ENCODE results near the gene CLMP.
"Not testable (repeated sequence)": the region's sequence is repeated elsewhere in the genome, so short reads cannot be mapped to it uniquely, and the experiment has no call there.

CLMP gene

DNA sequence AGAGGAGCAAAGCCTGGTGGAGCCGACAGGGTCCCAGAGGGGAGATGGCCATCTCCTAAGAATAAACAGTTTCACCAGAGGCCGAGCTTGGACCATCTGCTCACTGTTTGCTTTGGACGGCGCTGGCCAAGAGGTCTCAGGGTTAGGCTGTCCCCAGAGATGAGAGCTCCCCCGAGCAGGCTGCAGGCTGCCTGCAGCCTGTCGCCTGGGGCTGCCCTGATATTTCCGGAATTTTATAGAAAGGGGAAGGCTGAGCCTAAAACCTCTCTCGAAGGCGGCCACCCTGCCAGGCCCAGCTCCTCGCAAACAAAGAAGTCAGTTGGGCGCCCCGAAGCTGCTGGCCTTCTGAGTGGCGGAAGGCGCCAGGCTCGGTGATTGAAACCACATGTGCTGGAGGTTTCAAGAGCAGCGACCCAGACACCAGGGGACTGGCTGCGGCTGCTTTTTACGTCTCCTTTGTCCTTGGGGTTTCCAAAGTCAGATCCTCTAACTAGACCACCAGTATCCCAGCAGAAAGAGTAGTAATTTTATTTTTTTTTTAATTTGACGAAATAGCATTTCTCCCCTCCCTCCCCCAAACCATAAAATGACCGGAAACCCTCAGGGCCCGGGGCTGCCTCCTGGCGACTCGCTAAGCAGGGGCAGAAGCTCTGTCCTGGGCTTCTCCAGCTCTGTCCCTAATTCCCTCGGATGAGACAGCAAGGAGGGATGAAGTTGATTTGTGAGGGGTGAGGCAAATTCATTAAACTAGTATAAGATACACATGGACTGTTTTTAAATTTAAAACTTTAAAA is 57.4 kb downstream of the CLMP start:
- TF ChIP-seq, protein P1, sequence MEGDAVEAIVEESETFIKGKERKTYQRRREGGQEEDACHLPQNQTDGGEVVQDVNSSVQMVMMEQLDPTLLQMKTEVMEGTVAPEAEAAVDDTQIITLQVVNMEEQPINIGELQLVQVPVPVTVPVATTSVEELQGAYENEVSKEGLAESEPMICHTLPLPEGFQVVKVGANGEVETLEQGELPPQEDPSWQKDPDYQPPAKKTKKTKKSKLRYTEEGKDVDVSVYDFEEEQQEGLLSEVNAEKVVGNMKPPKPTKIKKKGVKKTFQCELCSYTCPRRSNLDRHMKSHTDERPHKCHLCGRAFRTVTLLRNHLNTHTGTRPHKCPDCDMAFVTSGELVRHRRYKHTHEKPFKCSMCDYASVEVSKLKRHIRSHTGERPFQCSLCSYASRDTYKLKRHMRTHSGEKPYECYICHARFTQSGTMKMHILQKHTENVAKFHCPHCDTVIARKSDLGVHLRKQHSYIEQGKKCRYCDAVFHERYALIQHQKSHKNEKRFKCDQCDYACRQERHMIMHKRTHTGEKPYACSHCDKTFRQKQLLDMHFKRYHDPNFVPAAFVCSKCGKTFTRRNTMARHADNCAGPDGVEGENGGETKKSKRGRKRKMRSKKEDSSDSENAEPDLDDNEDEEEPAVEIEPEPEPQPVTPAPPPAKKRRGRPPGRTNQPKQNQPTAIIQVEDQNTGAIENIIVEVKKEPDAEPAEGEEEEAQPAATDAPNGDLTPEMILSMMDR (IDR thresholded peaks at IDR 0.05; ENCODE audit: borderline replicate concordance, insufficient read depth, low read depth, low read length) = no peak
- H3K4me3 ChIP-seq (ENCODE audit: low read depth, low read length) = no peak overlapping the region

DNA sequence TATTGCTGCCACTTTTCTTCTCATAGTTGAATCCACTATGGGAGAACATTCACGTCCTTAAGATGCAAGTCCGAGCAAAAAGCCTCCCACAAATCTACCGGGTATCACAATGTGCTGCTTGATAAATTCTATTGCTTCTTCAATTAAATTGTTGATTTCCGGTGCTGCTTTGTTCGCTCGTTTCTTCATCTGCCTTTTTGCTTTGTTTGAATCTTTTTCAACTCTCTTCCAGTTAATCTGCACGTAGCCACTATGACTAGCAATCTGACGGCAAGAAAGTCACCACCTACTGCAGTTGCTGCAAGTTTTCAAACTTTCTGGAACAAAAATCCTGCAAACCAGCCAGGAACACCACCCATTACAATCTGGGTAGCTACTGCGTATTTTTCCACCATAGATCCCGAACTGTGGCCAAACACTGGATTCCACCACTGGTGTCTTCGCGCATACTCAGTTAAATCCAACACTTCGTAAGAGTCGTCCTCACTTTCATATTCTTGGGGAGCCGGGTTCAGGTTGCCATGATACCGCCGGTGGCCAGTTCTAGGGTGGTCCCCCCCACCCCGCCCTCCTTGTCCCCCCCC is 59.1 kb downstream of the CLMP start:
- H3K4me3 ChIP-seq (ENCODE audit: low read depth, low read length) = no peak overlapping the region
- TF ChIP-seq, protein P1 (IDR thresholded peaks at IDR 0.05; ENCODE audit: borderline replicate concordance, insufficient read depth, low read depth, low read length) = no peak

DNA sequence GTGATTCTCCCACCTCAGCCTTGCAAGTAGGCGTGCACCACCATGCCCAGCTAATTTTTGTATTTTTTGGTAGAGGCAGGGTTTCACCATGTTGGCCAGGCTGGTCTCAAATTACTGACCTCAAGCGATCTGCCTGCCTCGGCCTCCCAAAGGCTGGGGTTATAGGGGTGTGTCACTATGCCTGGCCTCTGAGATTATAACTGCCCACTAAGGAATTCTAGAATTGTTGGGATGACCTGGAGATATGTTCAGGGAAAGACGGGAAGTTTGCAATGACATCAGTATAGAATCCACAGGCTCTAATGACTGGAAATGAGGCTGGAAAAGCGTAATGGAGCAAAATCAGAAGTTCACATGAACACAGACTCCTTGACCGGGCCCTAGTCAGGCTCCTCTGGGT is 62.2 kb downstream of the CLMP start:
- TF ChIP-seq, protein P1 (IDR thresholded peaks at IDR 0.05; ENCODE audit: borderline replicate concordance, insufficient read depth, low read depth, low read length) = no peak
- no peak overlapping the region for H3K4me3 ChIP-seq (ENCODE audit: low read depth, low read length)

DNA sequence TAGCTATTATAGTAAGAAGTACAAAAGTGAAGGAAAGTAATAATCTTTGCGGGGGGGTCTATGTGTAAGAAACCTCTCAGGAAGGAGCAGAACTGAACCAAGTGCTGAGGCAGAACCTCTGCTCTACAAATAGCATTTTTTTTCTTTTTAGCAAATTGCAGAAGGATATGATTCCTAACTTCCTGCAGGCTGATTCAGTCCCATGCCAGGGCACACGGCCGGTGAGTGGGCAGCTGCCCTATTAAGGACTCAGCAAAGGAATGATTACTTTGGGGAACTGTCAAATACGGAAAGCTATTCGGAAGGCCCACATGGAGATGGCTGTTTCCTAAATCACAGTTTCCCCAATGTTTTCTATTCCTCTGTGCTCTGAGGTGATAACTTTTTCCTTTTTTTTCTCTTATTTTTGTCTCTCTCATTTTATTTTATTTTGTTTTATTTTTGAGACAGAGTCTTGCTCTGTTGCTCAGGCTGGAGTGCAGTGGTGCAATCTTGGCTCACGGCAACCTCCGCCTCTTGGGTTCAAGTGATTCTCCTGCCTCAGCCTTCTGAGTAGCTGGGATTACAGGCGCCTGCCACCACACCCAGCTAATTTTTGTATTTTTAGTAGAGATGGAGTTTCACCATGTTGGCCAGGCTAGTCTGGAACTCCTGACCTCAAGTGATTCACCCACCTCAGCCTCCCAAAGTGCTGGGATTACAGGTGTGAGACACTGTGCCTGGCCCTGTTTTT is 62.8 kb downstream of the CLMP start:
- not testable (repeated sequence) for H3K4me3 ChIP-seq (ENCODE audit: low read depth, low read length)

DNA sequence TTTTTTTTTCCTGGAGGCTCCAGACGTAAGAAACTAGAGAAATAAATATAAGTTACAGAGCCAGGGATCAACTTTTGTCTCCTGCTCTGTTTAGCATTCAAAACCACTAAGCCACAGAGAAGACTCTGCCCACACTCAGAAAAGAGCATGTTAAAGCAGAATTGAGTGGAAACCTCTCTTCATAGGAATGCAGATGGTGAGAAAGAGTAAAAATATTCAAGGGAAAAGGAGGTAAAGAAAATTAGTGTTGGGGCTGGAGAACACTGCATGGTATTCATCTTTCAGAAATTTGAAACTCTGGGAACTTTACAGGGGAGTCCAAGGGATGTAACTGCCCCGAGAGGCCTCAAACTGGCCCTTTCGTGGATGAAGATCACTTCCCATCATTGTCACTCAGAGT is 65.1 kb downstream of the CLMP start:
- H3K4me3 ChIP-seq (ENCODE audit: low read depth, low read length) = no peak overlapping the region

DNA sequence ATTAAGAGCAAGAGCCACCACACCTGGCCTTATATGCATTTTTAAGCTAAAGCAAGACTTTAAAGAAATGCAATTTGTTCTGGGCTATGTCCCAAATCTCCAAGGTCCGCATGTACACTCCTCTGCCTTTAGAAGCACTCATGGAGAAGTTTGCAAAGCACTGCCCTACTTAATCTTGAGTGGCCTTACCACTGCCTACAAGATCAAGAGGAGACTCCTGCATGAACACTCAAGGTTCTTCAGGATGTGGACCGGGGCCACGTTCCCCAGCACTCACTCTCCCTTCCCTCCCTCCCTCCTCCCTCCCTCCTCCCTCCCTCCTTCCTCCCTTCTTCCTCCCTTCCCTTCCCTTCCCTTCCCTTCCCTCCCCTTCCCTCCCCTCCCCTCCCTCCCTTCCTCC is 69.9 kb downstream of the CLMP start:
- TF ChIP-seq, protein P1 (IDR thresholded peaks at IDR 0.05; ENCODE audit: borderline replicate concordance, insufficient read depth, low read depth, low read length) = no peak
- no peak overlapping the region for H3K4me3 ChIP-seq (ENCODE audit: low read depth, low read length)

More for the DNA sequence above, 65.1 kb downstream of the CLMP start:
- TF ChIP-seq, protein P1 (IDR thresholded peaks at IDR 0.05; ENCODE audit: borderline replicate concordance, insufficient read depth, low read depth, low read length) = no peak

DNA sequence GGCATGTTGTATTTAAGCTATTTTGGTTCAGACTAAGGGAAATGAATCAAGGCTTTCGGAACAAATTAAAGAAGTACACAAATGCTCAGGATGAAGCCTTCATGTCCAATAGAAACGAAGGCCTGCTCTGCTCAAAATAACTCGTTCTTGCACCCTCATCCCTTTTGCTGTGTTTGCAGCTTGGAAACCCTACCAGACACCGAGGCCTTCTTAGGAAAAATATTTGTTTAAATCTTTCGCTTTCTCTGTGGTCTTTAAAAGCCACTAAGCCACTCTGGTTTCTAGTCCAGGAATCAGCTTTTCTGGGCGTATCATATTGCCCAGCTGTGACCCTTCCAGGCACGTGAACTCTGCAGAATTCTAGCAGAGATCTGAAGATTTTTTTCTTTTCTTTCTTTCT is 72.2 kb downstream of the CLMP start:
- TF ChIP-seq, protein P1 (IDR thresholded peaks at IDR 0.05; ENCODE audit: borderline replicate concordance, insufficient read depth, low read depth, low read length) = no peak
- H3K4me3 ChIP-seq (ENCODE audit: low read depth, low read length) = no peak overlapping the region
